Thoracic aorta (tissue), 2 donors: ENCODE results near the gene SH2B2. TPM values are rescaled to one million over a fixed set of nuclear protein-coding genes. Genes with fewer than 3 reads are reported as not detected.

Source experiments
- ATAC-seq: fragments of 150-250 bp; one replicate; pipeline ENCODE4 v1.8.0; 2017; ENCODE audit warnings: low read depth; ENCODE audit not compliant: insufficient number of reproducible peaks, low FRiP score
- DNase-seq: peaks from one replicate; pipeline ENCODE4 v3.0.0-alpha.2; 2020; ENCODE audit warnings: low spot score
- H3K27ac ChIP-seq, 2 donors: fragments of 200-600 bp; sonication (generic); 1 replicate in 1 of 2; 2 replicates in 1 of 2; pipeline ENCODE4 v1.5.1; 2016; ENCODE audit warnings: mild to moderate bottlenecking in 2 of 2, moderate library complexity in 2 of 2
- H3K27me3 ChIP-seq: fragments of 200-600 bp; sonication (generic); replicated peaks from 2 replicates; pipeline ENCODE4 v1.6.0; 2016; ENCODE audit warnings: mild to moderate bottlenecking; ENCODE audit not compliant: insufficient read depth
- H3K36me3 ChIP-seq: fragments of 200-600 bp; sonication (generic); one replicate; pipeline ENCODE4 v1.5.1; 2016
- H3K4me1 ChIP-seq, 2 donors: fragments of 200-600 bp; sonication (generic); 1 replicate in 1 of 2; 2 replicates in 1 of 2; pipeline versions ENCODE4 v1.5.1 to v1.6.0; 2016; ENCODE audit warnings: low read depth in 2 of 2, mild to moderate bottlenecking in 1 of 2; ENCODE audit not compliant: control insufficient read depth in 1 of 2
- H3K4me3 ChIP-seq: fragments of 200-600 bp; sonication (generic); 2 replicates; pipeline ENCODE4 v1.5.1; 2016; ENCODE audit warnings: mild to moderate bottlenecking
- H3K9me3 ChIP-seq: fragments of 200-600 bp; sonication (generic); 2 replicates; pipeline ENCODE4 v1.5.1; 2016
- CTCF ChIP-seq: fragments of 200-600 bp; sonication (generic); IDR thresholded peaks from one replicate; pipeline ENCODE4 v1.5.1; 2019; ENCODE audit warnings: antibody characterized with exemption
- total RNA-seq, 2 donors: library from RNA; depleted of rRNA; stranded (reverse); fragments of >200 nt; gene quantifications; one replicate each; pipeline versions ENCODE4 v1.1.0 to v1.2.3, GENCODE V29; 2016

The SH2B2 gene
- total RNA-seq, 2 donors from 2014 or later: 10.0 to 30.2 TPM

GRCh38 chr7:102248456-102249395 lies 37.9 kb upstream of the SH2B2 start:
- H3K36me3 ChIP-seq: peaks cover 9% of the 10 kb centered on the region
- DNase-seq: no peak
- no peak for ATAC-seq
- H3K27me3 ChIP-seq: no peaks in the 10 kb centered on the region
- no peak for TF ChIP-seq CTCF
- H3K9me3 ChIP-seq: no peaks in the 10 kb centered on the region
- H3K4me3 ChIP-seq: no peak overlapping the region
- no peak overlapping the region for H3K27ac ChIP-seq
- no peaks in the 10 kb centered on the region for H3K4me1 ChIP-seq

- no peak for TF ChIP-seq CTCF
- Histone ChIP-seq H3K27ac (no peak overlapping the region), H3K9me3 (no peaks in the 10 kb centered on the region), H3K27me3 (no peaks in the 10 kb centered on the region), H3K4me1 (no peaks in the 10 kb centered on the region), H3K4me3 (no peak overlapping the region), H3K36me3 (peaks cover 9% of the 10 kb centered on the region)
- ATAC-seq (no peak), DNase-seq (no peak)
Measured at GRCh38 chr7:102251531-102252365, 34.9 kb upstream of the SH2B2 start.

- ATAC-seq (no peak), DNase-seq (no peak)
- Histone ChIP-seq H3K4me3 (no peak overlapping the region), H3K36me3 (peaks cover 9% of the 10 kb centered on the region), H3K4me1 (no peaks in the 10 kb centered on the region), H3K27me3 (no peaks in the 10 kb centered on the region), H3K27ac (no peak overlapping the region), H3K9me3 (no peaks in the 10 kb centered on the region)
- no peak for TF ChIP-seq CTCF
Measured at GRCh38 chr7:102252366-102252982, 34.2 kb upstream of the SH2B2 start.

GRCh38 chr7:102253066-102253972 lies 33.3 kb upstream of the SH2B2 start:
- no peaks in the 10 kb centered on the region for H3K9me3 ChIP-seq
- DNase-seq (no peak), ATAC-seq (no peak)
- H3K4me3 ChIP-seq: no peak overlapping the region
- no peaks in the 10 kb centered on the region for H3K27me3 ChIP-seq
- peaks cover 5% of the 10 kb centered on the region for H3K36me3 ChIP-seq
- no peak for TF ChIP-seq CTCF
- no peaks in the 10 kb centered on the region for H3K4me1 ChIP-seq
- H3K27ac ChIP-seq: no peak overlapping the region
